GM12873 (cell line): Measurements from ENCODE around the gene ELL3.

Source experiments
- TF ChIP-seq, protein P1 (sequence below): IDR thresholded peaks from 2 replicates; pipeline ENCODE4 v1.5.1; 2012; ENCODE audit warnings: low read depth, mild to moderate bottlenecking, moderate library complexity, low read length, control low read depth; ENCODE audit not compliant: insufficient read depth; ENCODE audit errors: missing control alignments

The ELL3 gene

DNA sequence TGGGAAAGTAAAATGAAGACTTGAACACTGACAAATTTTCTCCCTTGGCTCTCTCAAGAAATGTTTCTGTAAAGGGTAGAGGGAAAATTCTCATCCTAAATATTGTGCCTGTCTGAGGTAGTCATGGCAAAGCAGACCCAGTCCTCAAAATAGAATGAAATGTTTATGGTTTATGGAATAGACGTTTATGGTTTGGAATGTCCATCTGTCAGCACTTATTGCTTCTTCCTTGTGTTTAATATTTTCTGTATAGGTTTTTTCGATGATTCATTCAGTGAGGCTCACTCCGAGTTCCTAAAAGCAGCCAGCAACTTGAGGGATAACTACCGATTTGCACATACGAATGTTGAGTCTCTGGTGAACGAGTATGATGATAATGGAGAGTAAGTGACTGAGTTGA, 13.9 kb downstream of the ELL3 start:
- TF ChIP-seq, protein P1, sequence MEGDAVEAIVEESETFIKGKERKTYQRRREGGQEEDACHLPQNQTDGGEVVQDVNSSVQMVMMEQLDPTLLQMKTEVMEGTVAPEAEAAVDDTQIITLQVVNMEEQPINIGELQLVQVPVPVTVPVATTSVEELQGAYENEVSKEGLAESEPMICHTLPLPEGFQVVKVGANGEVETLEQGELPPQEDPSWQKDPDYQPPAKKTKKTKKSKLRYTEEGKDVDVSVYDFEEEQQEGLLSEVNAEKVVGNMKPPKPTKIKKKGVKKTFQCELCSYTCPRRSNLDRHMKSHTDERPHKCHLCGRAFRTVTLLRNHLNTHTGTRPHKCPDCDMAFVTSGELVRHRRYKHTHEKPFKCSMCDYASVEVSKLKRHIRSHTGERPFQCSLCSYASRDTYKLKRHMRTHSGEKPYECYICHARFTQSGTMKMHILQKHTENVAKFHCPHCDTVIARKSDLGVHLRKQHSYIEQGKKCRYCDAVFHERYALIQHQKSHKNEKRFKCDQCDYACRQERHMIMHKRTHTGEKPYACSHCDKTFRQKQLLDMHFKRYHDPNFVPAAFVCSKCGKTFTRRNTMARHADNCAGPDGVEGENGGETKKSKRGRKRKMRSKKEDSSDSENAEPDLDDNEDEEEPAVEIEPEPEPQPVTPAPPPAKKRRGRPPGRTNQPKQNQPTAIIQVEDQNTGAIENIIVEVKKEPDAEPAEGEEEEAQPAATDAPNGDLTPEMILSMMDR, result no peak

DNA sequence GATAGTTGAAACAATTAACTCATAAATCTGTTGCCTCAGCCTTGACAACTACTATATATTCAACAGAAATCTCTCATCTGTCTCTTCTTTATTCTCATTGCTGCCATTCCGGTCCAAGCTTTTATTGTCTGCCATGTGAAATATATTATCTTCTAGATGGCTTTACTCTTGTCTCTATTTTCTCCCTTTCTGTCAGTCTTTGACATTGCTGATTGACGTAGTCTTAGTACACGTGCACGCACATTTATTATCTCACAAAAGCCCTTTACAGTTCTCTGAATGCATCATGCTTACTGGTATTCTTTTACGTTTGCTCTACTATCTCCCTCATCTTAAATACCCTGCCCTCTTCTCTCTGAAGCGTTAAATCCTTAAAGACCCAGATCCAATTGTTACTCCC, 24.9 kb downstream of the ELL3 start:
- TF ChIP-seq, protein P1, result no peak

GRCh38 chr15:43749690-43750345, 26.9 kb downstream of the ELL3 start:
- TF ChIP-seq, protein P1, result no peak

DNA sequence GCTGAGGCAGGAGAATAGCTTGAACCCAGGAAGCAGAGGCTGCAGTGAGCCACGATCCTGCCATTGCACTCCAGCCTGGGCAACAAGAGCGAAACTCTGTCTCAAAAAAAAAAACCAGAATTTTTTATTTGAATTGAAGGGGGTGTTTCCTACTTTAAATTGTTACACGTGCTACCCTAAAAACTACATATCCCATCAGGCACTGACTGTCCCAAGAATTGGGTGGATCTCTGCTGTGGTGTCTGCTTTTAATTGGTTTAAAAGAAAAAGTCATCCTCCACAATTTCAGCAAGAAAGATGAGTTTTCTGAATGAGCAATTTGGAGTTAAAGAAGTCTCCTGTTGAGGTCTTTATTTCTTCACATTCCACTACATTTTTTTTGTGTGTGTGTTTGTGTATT, 28.4 kb downstream of the ELL3 start:
- TF ChIP-seq, protein P1, result no peak

DNA sequence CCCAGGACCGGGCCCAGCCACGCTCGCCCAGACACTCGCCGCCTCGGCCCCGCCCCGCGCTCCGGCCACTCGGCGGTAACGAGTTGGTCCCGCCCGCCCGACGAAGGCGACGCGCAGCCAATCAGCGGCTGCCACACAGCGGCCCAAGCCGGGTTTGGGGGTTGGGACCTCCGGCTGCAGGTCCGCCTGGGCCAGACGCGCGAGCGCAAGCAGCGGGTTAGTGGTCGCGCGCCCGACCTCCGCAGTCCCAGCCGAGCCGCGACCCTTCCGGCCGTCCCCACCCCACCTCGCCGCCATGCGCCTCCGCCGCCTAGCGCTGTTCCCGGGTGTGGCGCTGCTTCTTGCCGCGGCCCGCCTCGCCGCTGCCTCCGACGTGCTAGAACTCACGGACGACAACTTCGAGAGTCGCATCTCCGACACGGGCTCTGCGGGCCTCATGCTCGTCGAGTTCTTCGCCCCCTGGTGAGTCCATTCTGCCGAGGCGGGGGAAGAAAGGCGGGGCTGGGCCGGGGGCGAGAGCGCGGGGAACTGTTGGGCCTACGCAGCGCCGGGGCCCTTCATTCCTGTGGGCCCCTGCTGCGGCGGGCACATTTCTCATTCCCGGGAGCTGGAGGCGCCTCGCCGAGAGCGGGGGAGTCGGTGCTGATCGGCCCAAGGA, 30.4 kb downstream of the ELL3 start, which contains the start of gene PDIA3:
Gene PDIA3, plus strand, starts transcription at position 194 of the 658 bp plus-strand sequence. Its CDS starts 102 bp downstream, at position 296.
- TF ChIP-seq, protein P1, result peak; percentile 32

DNA sequence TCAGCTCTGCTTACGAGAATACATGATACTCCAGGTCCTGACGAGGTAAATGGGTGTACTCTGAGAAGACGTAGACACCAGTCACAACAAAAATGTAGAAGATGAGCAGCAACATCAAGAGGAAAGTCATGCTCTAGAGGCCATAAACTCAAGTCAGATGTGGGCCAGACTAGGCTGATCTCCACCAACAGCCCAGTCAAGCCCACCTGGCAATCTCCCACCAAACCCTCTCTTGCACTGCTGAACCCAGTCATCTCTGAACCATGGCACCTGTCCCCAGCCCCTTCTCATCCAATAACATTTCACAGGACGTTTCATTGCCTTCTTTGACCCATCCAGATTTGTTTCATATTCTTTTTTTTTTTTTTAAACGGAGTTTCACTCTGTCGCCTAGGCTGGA, 41.4 kb downstream of the ELL3 start:
- TF ChIP-seq, protein P1, result no peak

DNA sequence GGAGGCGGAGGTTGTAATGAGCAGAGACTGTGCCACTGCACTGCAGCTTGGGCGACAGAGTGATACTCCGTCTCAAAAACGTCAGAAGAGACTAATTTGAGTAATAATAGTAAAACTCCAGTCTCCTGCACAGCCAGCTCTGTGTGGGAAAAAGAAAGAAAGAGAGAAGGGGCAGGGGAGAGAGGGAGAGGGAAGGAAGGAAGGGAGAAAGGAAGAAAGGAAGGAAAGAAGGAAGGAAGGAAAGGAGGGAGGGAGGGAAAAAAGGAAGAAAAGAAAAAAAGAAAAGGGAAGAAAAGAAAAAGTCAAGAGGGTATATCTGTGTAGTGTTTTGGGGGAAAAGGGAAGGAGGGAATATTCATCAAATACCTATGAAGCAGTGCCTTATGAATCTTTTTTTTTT, 53.6 kb downstream of the ELL3 start:
- TF ChIP-seq, protein P1, result no peak
